DND-41 (cell line): ENCODE measurements around the gene INPP5E.

Experiments
- ATAC-seq: fragments of 200-7000 bp; cut with Tn5 transposase; 3 replicates; pipeline ENCODE4 v1.9.1; 2021; ENCODE audit warnings: low read depth; ENCODE audit not compliant: insufficient read depth
- DNase-seq: peaks from one replicate; pipeline ENCODE4 v3.0.0-alpha.2; 2020
- H2AFZ ChIP-seq: 2 replicates; pipeline ENCODE4 v1.6.0; 2012; ENCODE audit warnings: low read depth, low read length
- H3K27ac ChIP-seq: 2 replicates; pipeline ENCODE4 v1.5.1; 2012; ENCODE audit warnings: low read length, inconsistent platforms
- H3K27me3 ChIP-seq: fragments of 200-600 bp; sonication (generic); 2 replicates; pipeline ENCODE4 v1.6.0; 2012; ENCODE audit warnings: low read length, mild to moderate bottlenecking, inconsistent platforms; ENCODE audit not compliant: insufficient read depth, poor library complexity
- H3K36me3 ChIP-seq: 2 replicates; pipeline ENCODE4 v1.5.1; 2012; ENCODE audit warnings: low read length, inconsistent platforms; ENCODE audit not compliant: insufficient read depth
- H3K4me1 ChIP-seq: 2 replicates; pipeline ENCODE4 v1.5.1; 2012; ENCODE audit warnings: mild to moderate bottlenecking, low read length; ENCODE audit not compliant: insufficient read depth
- H3K4me2 ChIP-seq: 2 replicates; pipeline ENCODE4 v1.6.0; 2012; ENCODE audit warnings: mild to moderate bottlenecking, moderate library complexity, low read length, inconsistent platforms; ENCODE audit not compliant: insufficient read depth
- H3K4me3 ChIP-seq, 2 experiments: fragments of 200-600 bp in 1 of 2; shearing (Covaris generic) in 1 of 2; 2 replicates each; pipeline ENCODE4 v1.5.1; 2012 to 2016; ENCODE audit warnings: inconsistent platforms in 2 of 2, low read length in 2 of 2, mild to moderate bottlenecking in 2 of 2, low read depth in 1 of 2, moderate library complexity in 1 of 2
- H3K79me2 ChIP-seq: 2 replicates; pipeline ENCODE4 v1.6.0; 2012; ENCODE audit warnings: low read length, inconsistent platforms; ENCODE audit not compliant: insufficient read depth
- H3K9ac ChIP-seq: 2 replicates; pipeline ENCODE4 v1.6.0; 2012; ENCODE audit warnings: low read depth, mild to moderate bottlenecking, inconsistent platforms, low read length, moderate library complexity
- H3K9me3 ChIP-seq: 2 replicates; pipeline ENCODE4 v1.5.1; 2012; ENCODE audit warnings: low read length, moderate library complexity, mild to moderate bottlenecking, inconsistent platforms; ENCODE audit not compliant: insufficient read depth, severe bottlenecking
- H4K20me1 ChIP-seq: 2 replicates; pipeline ENCODE4 v1.6.0; 2012; ENCODE audit warnings: low read length; ENCODE audit not compliant: insufficient read depth
- CTCF ChIP-seq: IDR thresholded peaks from 2 replicates; pipeline ENCODE4 v1.5.1; 2012; ENCODE audit warnings: borderline replicate concordance, low read length, moderate library complexity, mild to moderate bottlenecking; ENCODE audit not compliant: poor library complexity, severe bottlenecking; ENCODE audit errors: extremely low read depth
- EZH2 ChIP-seq: IDR thresholded peaks from 3 replicates; pipeline ENCODE4 v1.6.1; 2012; ENCODE audit warnings: borderline replicate concordance, low read depth, mild to moderate bottlenecking, moderate library complexity, low read length, inconsistent platforms; ENCODE audit not compliant: severe bottlenecking

The INPP5E gene

GRCh38 chr9:136472640-136473353, 33.2 kb upstream of the INPP5E start:
- Histone ChIP-seq H3K27me3 (no peaks in the 10 kb centered on the region), H3K27ac (no peak overlapping the region), H3K9ac (no peak overlapping the region), H3K4me3 (no peak overlapping the region), H2AFZ (no peak overlapping the region), H4K20me1 (peaks cover 84% of the 10 kb centered on the region), H3K4me2 (no peak overlapping the region), H3K9me3 (no peaks in the 10 kb centered on the region), H3K4me1 (no peaks in the 10 kb centered on the region), H3K36me3 (peaks cover 99% of the 10 kb centered on the region), H3K79me2 (peaks cover 91% of the 10 kb centered on the region)
- no peak for DNase-seq
- no peak for TF ChIP-seq CTCF
- TF ChIP-seq EZH2, result no peak
- ATAC-seq, result no peak

- ATAC-seq, result no peak; the same call in 2 of the 3 replicates
- TF ChIP-seq EZH2 (no peak), CTCF (no peak)
- H4K20me1 ChIP-seq, result peaks cover 76% of the 10 kb centered on the region
- no peak for DNase-seq
- H3K27ac ChIP-seq, result no peak overlapping the region
- no peak overlapping the region for H3K4me3 ChIP-seq
- no peaks in the 10 kb centered on the region for H3K4me1 ChIP-seq
- no peak overlapping the region for H3K4me2 ChIP-seq
- H3K9ac ChIP-seq, result no peak overlapping the region
- H3K9me3 ChIP-seq, result no peaks in the 10 kb centered on the region
- H2AFZ ChIP-seq, result no peak overlapping the region
- H3K79me2 ChIP-seq, result peaks cover 82% of the 10 kb centered on the region
- no peaks in the 10 kb centered on the region for H3K27me3 ChIP-seq
- peaks cover 98% of the 10 kb centered on the region for H3K36me3 ChIP-seq
Measured at GRCh38 chr9:136471802-136472487, 32.3 kb upstream of the INPP5E start.

GRCh38 chr9:136470792-136471469, 31.3 kb upstream of the INPP5E start:
- peaks cover 98% of the 10 kb centered on the region for H3K36me3 ChIP-seq
- H3K4me1 ChIP-seq, result no peaks in the 10 kb centered on the region
- no peaks in the 10 kb centered on the region for H3K27me3 ChIP-seq
- no peak overlapping the region for H3K27ac ChIP-seq
- no peaks in the 10 kb centered on the region for H3K9me3 ChIP-seq
- H3K4me3 ChIP-seq, result no peak overlapping the region
- H3K79me2 ChIP-seq, result peaks cover 72% of the 10 kb centered on the region
- H2AFZ ChIP-seq, result no peak overlapping the region
- DNase-seq, result no peak
- ATAC-seq, result no peak
- peaks cover 74% of the 10 kb centered on the region for H4K20me1 ChIP-seq
- no peak overlapping the region for H3K9ac ChIP-seq
- TF ChIP-seq EZH2, result no peak
- TF ChIP-seq CTCF, result no peak
- H3K4me2 ChIP-seq, result no peak overlapping the region
